ENCODE measurements around the gene SS18L1.

The SS18L1 gene

DNA sequence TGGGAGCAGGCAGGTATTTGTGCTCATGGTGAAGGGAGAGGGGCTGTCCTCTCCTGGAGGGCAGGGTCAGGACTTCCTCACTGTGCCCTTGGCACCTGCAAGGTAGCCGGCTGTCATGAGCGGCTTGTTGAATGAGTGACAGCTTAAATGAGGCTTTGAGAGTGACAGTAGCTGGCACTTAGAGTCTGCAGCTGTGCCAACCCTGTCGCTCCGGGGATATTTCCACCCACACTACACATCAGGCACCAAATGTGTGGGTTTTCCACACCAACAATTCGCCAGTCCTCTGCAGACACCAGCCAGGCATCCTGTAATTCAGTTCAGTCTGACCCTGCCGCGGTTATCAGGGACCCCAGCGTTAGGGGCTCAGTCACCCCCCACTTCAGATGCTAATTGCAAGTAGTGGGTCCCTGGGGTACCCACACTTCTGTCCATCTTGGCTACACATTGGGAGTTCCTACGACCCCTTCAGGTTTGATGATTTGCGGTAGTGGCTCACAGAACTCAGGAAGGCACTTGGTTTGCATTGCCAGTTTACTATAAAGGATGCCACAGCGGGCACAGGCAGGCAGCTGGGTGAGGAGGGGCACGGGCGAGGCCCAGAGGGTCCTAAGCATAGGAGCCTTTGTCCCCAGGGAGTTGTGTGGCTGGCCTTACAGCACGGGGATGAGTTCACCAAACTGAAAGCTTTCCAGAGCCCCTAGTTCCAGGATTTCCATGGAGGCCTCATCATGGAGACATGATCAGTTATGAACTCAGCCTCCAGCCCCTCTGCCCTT is 48.4 kb downstream of the SS18L1 start:
- DNase-seq (ENCODE audit: low read depth in 2 of 3, low spot score in 1 of 3) = no peak

DNA sequence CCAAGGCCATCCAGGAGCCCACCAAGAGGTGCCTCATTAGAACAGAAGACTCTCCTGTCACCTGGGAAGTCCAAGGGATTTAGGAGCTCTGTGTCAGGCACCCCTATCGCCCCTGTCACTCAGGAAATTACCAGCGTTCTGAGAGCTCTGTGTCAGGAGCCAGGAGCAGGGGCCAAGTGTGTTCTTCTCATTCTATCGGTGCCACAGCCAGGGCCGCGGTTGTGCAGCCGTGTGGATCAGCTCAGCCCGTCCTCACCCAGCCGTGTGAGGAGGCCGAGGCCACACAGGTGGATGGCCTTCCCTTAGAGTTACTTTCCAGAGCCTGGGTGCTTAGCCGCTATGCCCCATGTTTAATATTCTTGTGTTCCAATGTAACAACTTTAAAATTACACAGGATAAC is 49.1 kb downstream of the SS18L1 start:
- no peak for DNase-seq (ENCODE audit: low read depth in 2 of 3, low spot score in 1 of 3)

DNA sequence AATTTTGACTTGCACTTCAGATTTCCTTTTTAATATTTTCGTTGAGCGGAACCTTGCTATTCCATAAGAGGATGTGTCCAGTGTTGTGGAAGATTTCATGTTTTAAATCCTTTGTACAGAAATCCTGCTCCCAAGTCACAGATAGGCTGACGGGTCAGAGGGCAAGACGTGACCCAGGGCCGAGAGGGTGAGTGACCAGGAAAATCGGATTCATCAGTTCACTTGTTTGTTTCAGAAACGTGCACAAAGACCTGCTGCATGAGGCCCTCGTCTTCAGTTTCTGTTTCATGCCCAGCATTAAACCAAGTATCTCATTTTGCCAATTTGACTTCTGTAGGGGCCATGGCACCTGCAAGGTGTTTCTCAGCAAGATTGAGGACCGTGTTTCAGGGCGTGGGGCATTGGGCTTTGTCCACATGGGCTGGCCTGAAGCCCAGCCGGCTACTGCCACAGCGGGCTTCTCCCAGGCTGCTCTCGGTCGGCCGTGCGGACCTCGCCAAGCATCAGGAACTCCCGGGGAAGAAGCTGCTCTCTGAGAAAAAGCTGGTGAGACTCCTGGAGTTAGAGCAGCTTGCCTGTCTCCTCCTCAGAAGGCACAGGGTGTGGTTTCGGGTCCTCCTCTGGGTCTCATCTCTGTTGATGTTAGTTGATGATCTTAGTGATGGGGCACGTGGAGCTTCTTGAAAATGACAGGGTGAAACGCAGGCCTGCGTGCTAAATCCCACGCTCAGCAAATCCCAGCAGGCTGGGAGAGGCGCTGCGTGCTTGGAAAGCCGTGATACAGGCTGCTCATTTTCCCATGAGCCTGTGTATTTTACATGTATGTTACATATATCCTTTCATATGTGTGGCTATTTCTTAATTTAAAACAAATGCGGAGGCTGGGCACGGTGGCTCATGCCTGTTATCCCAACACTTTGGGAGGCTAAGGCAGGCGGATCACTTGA is 49.8 kb downstream of the SS18L1 start:
- DNase-seq (ENCODE audit: low read depth in 2 of 3, low spot score in 1 of 3) = no peak

DNA sequence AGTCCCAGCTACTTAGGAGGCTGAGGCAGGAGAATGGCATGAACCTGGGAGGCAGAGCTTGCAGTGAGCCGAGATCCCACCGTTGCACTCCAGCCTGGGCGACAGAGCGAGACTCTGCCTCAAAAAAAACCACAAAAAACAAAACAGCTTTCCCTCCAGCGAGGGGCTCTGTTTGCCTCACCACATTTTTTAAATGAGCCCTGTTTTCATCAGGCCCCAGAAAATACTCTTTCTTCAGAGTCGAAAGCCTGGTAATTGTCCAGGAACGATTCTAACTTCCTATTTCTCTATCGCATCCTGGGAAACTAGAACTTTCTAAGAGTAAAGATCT is 51.5 kb downstream of the SS18L1 start:
- DNase-seq (ENCODE audit: low read depth in 2 of 3, low spot score in 1 of 3) = no peak

DNA sequence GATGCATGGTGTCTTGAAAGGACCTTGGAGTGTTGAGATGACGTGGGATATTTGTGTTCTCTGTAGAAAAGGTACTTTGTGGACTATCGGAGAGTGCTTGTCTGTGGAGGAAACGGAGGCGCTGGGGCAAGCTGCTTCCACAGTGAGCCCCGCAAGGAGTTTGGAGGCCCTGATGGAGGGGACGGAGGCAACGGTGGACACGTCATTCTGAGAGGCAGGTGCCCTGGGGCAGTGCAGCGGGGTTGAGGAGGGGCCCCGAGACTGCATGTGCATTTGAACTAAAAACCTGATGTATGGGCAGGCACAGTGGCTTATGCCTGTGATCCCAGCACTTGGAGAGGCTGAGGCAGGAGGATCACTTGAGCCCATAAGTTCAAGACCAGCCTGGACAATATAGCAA is 52.2 kb downstream of the SS18L1 start:
- DNase-seq (ENCODE audit: low read depth in 2 of 3, low spot score in 1 of 3) = no peak

DNA sequence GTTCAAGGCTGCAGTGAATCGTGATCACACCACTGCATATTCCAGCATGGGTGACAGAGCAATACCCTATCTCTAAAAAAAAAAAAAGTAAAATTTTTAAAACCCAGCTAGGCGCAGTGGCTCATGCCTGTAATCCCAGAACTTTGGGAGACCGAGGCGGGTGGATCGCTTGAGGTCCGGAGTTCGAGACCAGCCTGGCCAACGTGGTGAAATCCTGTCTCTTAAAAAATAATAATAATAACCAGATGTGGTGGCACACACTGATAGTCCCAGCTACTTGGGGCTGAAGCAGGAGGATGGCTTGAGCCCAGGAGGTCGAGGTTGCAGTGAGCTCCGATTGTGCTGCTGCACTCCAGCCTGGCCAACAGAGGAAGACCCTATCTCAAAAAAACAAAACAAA is 52.7 kb downstream of the SS18L1 start:
- no peak for DNase-seq (ENCODE audit: low read depth in 2 of 3, low spot score in 1 of 3)

DNA sequence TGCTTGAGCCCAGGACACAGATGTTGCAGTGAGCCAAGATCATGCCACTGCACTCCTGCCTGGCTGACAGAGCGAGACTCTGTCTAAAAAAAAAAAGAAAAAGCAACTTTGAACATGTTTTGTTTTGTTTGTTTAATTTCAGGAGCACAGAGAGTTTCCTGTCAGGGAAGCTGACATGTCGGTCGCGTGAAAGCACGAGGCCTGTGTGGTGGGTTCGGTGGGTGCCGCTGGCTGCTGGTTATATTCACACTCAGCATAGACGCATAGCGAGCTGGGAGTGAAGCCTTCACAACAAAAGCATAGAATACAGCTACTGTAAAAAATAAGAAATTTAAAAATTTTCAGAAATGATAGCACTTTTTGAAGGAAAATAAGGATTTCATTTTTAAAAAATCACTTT is 53.7 kb downstream of the SS18L1 start:
- no peak for DNase-seq (ENCODE audit: low read depth in 2 of 3, low spot score in 1 of 3)

DNA sequence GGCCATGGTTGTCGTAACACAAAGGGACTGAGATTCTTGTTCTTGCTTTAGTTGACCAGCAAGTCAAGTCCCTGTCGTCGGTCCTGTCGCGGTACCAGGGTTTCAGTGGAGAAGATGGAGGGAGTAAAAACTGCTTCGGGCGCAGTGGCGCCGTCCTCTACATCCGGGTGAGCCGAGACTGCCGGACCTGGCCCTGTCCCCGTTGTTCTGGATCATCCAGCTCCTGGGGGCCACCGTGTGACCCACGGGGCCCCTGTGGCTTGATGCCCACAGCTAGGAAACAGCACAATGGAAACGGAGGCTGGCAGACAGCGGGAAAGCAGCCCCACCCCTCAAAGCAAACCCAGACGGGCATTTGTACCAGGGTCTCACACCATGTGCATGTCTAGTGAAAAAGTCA is 54.2 kb downstream of the SS18L1 start:
- DNase-seq (ENCODE audit: low read depth in 2 of 3, low spot score in 1 of 3) = no peak

DNA sequence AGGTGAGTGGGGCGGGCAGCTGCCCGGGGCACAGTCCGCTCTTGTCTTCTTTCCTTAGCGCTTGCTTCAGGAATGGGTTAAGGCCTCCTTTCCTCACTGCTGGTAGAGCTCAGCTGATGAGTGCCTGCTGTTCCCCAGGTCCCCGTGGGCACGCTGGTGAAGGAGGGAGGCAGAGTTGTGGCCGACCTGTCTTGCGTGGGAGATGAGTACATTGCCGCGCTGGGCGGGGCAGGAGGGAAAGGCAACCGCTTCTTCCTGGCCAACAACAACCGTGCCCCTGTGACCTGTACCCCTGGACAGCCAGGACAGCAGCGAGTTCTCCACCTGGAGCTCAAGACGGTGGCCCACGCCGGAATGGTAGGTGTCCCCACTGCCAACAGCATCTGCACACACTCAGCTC is 54.9 kb downstream of the SS18L1 start:
- no peak for DNase-seq (ENCODE audit: low read depth in 2 of 3, low spot score in 1 of 3)

DNA sequence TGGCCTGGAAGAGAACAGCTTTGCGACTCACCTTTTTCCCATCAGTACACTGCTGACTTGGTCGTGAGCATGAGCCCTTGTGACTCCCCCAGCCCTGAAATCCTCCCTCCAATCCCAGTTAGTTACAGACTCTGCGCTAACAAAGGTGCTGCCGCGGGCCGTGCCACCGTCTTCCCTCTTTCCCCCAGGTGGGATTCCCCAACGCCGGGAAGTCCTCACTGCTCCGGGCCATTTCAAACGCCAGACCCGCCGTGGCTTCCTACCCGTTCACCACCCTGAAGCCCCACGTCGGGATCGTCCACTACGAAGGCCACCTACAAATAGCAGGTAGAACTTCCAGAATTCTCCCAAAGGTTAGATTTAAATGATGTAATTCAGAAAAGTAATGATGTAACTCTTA is 55.4 kb downstream of the SS18L1 start:
- DNase-seq (ENCODE audit: low read depth in 2 of 3, low spot score in 1 of 3) = no peak

DNA sequence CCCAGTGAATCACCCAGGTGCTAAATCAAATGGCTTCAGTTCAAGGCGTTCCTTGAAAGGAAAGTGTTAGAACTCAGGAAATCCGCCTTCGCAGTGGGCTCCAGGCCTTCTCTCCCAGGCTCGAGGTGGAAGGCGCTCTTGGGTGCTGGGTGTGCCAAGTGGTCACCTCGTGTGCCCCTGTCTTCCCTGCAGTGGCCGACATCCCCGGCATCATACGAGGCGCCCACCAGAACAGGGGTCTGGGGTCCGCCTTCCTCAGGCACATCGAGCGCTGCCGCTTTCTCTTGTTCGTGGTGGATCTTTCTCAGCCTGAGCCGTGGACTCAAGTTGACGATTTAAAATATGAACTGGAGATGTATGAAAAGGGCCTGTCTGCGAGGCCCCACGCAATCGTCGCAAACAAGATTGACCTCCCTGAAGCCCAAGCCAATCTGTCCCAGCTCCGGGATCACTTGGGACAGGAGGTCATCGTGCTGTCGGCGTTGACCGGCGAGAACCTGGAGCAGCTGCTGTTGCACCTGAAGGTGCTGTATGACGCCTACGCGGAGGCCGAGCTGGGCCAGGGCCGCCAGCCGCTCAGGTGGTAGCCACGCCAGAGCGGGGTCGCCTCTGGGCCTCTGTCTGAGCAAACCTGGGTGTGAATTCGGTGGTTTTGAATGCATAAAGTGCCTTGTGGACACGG is 57.1 kb downstream of the SS18L1 start:
- no peak for DNase-seq (ENCODE audit: low read depth in 2 of 3, low spot score in 1 of 3)

DNA sequence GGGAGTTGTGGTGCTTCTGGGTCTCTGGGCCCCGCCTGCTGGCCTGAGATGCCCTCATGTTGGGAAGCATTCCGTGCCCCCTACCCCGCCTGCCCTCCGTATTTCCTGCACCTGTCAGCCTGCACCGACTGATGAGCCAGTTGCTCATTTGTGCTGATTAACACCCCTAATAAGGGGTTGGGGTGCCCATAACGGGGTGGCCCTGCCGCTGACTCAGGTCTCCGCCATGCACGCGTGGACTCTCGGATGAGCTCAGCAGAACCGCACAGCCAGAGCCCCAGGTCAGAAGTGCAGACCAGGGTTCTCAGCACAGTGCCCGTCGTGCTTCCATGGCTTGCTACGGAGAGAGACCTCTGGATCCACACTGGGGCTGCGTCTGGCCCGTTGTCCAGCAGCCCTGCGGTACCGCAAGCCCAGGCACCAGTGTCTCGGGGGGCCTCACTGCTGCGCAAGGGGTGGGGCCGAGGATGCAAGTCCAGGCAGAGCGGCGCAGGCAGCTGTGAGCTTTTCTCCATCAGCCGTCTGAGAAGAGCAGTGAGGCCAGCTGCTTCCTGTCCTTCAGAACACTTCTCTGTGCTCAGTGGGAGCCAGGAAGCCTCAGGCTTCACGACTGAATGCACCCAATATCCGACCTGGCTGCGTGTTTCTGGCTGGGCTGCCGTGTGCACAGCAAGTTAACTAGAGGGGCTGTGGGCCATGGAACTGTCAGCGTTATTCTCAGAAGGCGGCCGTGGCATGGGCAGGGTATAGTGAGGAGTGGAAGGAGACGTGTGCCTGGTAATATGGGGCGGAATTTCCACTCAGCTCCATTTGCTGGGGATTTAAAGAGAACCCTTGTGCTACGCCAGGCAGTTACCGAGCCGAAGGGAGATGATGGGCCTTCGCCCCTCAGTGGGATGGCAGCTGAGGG is 57.9 kb downstream of the SS18L1 start:
- no peak for DNase-seq (ENCODE audit: low read depth in 2 of 3, low spot score in 1 of 3)

DNA sequence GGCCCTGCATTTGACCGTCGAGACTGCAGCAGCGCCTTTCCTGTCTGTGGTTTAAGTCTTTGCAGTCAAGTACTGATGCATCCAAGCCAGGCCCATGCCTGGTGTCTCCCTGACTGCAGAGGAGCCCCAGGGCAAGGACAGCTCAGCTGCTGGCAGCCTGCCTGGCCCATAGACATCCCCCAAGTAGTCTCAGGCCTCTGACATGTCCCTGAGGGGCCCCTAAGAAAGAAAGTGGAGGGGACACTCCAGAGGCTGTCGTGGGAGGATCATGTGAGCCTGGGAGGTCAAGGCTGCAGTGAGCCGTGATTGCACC is 58.5 kb downstream of the SS18L1 start:
- DNase-seq (ENCODE audit: low read depth in 2 of 3, low spot score in 1 of 3) = no peak

DNA sequence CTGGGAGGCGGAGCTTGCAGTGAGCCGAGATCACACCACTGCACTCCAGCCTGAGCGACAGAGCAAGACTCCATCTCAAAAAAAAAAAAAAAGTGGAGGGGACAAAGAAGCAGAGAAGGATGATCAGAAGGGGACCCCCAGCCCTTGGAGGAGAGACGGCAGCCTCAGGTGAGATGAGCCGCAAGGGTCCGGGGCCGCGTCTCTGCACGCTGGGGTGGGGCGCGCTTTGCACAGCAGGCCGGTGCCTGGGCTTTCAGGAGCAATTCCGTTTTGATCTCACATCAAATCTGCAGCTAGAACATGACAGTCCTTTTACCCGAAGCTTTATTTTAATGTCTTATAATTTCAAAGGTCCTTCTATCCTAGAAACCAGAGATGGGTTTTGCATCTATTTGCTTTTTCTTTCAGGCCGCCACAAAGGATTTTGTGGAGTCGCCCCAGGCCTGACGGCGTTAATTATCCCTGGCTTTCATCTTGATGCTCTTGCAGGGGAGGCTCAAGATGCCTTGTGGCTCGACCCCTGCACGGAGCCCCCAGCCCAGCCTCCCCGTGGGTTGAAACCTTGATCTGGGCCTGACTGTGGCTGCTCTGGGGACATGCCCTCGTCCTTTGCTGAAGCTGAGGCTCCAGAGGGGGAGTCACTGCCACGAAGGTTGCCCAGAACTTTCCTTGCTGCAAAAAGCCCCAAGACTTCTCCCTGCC is 59.3 kb downstream of the SS18L1 start:
- DNase-seq (ENCODE audit: low read depth in 2 of 3, low spot score in 1 of 3) = no peak

DNA sequence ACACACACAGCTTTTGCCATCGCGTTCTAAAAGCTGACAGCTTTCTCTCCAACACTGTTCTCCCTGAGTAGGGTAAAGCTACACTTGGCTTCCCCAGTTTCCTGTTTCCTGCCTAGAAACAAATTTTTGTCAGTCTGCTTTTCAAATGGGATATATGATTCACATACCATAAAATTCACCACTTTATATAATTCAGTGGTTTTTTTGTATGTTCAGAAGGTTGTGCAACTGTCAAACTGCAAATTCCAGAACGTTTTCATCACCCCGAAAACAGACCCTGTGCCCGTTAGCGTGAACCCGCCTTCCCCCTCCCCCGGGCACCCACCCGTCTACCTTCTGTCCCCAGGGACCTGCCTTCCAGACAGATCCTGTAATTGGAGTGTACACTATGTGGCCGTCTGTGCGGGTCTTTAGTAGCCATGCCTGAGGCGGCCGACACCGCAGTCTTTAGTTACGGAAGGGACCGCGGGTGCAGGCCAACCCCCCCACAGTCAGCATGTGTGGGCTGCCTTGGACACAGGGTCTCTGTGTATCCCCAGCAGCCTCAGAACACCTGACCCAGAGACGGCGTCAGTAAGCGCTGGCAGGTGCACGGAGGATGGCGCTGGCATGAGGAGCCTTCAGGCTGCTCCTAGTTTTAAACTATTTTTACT is 59.9 kb downstream of the SS18L1 start:
- DNase-seq (ENCODE audit: low read depth in 2 of 3, low spot score in 1 of 3) = no peak

DNA sequence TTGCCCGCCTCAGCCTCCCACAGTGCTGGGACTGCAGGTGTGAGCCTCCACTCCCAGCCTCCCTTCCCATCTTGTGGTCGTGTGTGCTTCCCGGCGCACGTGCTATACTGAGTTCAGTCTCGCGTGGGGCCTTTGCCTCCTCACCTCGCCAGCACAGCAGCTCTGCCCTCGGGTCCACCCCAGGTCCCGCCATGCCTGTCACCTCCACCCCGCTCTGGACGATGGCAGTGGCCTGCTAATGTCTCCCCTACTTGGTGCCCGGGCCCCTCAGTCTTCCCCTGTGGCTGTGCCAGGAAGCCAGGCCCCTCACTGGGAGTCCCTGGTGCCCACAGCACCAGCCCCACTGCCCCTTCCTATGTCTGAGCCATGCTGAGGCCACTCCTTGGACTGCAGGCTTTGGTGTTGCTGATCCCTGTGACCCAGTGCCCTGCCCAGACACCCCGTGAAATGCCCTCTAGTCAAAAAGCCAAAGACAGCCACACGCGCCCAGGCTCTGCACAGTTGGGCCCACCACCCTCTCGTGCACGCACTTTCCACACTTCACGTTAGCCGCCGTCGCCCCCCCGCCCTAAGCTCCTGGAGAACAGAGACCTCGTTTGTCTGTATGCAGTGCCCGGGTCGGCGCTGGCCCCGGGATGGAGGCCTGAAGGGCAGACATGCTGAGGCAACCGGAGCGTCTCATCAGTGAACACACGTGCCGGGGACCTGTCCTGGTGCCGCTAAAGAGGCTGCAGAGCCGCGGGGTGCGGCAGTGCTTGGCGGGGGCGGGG is 62.2 kb downstream of the SS18L1 start:
- DNase-seq (ENCODE audit: low read depth in 2 of 3, low spot score in 1 of 3) = no peak

DNA sequence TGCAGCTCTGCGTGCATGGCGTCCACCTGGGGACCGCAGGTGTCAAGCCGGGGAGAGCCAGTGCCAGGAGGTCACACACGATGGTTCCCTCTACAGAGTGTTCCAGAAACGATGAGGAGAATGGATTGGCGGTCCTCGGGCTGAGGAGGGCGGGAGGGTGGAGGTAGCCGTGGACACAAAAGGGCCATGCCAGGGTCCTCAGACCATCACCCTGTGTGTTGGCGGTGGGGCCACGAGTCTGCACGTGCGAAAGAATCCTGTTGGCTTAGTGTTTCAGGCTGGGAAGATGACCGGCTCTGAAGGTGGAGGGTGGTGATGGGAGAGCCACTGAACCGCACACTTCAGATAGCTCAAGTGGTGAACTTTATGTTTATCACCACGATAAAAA is 62.8 kb downstream of the SS18L1 start:
- no peak for DNase-seq (ENCODE audit: low read depth in 2 of 3, low spot score in 1 of 3)

DNA sequence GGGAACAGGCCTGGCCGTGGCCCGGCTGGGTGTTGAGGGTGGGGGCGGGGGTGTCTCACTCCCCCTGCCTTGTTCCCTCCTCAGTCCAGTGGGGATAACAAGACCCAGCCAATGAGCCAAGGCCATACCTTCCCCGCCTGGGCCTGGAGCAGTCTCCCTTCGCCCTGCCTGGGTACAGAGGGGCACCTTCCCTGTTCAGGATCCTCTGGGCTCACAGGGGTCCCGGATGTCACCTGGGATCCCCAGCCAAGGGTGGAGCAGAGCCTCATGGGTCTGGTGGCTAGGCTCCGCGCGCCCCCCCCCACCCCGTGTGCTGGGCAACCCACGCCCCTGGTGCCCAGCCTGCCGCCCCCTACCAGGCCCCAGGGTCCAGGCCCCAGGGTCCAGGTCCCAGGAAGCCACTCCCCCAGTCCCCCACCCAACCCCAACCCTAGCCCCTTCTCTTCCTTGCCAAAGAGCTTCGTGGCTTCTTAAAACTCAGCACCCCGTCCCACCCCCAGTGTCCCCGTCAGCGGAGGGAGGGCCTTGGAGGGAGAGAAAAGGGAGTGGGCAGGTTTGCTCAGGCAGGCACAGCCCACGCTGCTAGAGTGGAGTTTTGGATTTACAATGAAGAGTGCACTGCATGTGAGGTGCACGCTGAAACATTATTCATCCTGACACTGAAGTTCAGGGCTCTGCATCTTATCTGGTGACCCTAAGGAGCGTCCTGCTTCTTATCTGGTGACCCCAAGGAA is 64.7 kb downstream of the SS18L1 start:
- no peak for DNase-seq (ENCODE audit: low read depth in 2 of 3, low spot score in 1 of 3)
